Measurements from ENCODE around the gene CTSE.
A peak's percentile ranks its signal among the peaks of the same experiment; 100 is the strongest.
"Not testable (repeated sequence)": the region's sequence is repeated elsewhere in the genome, so short reads cannot be mapped to it uniquely, and the experiment has no call there.

The CTSE gene

GRCh38 chr1:206023695-206024094 is at the start of gene CTSE:
CTSE (minus strand) TSS chr1:206023895; CDS start chr1:206023791, 104 bp downstream.
- no peak for DNase-seq (ENCODE audit: low spot score)

DNA sequence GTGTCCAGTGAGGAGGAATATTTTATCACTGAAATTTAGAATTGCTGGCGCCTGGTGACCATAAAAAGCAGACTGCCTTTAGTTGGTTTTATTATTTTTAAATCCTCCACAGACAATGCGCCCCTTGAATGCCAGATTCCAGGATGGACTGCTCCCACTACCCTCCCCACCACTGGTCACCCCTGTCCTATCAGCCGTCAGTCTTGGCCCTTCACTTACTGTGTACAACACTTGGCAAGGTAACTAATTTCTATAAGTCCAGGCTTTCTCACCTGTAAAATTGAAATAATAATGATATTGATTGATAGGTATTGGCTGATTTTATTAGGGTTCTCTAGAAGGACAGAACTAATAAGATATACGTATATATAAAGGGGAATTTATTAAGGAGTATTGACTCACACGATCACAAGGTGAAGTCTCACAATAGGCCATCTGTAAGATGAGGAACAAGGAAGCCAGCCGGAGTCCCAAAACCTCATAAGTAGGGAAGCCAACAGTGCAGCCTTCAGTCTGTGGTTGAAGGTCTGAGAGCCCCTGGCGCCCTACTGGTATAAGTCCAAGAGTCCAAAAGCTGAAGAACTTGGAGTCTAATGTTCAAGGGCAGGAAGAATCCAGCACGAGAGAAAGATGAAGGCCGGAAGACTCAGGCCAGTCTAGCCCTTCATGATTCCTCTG is 47.1 kb upstream of the CTSE start:
- no peak for DNase-seq (ENCODE audit: low spot score)

- DNase-seq (ENCODE audit: low spot score): no peak
These were observed 44.6 kb upstream of the CTSE start for GRCh38 chr1:206068314-206068713.

GRCh38 chr1:206067486-206068227 is 44.0 kb upstream of the CTSE start:
- DNase-seq (ENCODE audit: low spot score): no peak

DNA sequence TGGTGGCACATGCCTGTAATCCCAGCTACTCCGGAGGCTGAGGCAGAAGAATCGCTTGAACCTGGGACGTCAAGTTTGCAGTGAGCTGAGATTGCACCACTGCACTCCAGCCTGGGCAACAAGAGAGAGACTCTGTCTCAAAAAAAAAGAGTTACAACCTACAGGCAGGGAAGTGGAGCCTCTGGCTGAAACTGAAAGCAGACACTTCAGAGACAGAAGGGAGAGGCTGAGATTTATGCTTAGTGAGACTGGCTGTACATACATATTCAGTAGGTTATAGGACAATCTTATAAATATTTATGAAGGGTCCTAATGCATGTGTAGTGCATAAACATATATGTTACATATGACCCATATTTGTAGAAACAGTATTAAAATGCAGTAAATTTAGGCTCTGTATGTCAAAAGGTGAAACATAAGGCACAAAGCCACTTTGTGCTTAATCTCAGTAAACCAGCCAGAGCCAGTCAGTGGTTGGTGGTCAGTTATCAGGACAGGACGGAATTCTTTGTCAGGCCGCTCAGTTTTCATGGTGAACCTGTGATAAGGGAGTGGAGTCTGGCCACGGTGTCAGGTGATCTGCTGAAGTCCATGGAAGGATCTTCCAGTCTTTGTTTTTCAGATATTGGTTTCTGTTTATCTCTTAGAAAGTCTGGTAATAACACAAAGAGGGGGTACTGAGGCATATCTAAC is 42.9 kb upstream of the CTSE start:
- DNase-seq (ENCODE audit: low spot score): no peak

DNA sequence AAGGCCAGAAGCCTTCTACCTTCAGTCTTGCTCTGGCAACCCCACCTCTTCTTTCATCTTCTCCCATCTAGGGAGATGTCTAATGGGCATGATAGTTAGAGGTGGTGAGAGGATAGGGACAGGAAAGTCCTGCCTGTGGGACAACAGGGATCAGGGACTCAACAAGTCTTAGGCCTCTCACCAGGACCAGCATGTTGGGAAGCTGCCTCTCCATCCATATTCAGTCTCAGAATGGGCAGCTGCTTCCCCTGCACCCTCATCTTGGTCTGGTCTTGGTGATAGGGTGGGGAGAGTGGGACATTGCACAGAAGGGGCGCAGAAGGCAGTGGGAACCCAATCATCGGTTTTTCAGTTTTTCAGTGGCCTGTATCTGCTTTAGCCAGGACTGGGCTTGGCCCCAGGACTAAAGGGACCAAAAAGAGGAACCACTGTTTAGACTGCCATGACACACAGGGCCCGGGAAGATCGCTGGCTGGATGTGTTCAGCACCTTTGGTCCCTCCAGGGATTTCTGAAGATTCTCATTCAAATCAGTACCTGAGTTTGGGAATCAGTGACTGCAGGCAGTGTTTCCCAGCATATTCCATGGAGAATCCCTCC is 42.0 kb upstream of the CTSE start:
- DNase-seq (ENCODE audit: low spot score): no peak

DNA sequence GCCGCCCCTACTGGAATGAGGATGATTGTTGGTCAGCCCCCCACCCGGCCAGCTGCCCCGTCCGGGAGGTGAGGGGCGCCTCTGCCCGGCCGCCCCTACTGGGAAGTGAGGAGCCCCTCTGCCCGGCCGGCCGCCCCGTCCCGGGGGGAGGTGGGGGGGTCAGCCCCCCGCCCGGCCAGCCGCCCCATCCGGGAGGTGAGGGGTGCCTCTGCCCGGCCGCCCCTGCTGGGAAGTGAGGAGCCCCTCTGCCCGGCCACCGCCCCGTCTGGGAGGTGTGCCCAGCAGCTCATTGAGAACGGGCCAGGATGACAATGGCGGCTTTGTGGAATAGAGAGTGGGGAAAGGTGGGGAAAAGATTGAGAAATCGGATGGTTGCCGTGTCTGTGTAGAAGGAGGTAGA is 40.8 kb upstream of the CTSE start:
- DNase-seq (ENCODE audit: low spot score): not testable (repeated sequence)

DNA sequence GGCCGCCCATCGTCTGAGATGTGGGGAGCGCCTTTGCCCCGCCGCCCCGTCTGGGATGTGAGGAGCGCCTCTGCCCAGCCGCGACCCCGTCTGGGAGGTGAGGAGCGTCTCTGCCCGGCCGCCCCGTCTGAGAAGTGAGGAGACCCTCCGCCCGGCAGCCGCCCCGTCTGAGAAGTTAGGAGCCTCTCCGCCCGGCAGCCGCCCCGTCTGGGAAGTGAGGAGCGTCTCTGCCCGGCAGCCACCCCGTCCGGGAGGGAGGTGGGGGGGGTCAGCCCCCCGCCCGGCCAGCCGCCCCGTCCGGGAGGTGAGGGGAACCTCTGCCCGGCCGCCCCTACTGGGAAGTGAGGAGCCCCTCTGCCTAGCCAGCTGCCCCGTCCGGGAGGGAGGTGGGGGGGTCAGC is 40.3 kb upstream of the CTSE start:
- not testable (repeated sequence) for DNase-seq (ENCODE audit: low spot score)

GRCh38 chr1:206062464-206062863 is 38.8 kb upstream of the CTSE start:
- no peak for DNase-seq (ENCODE audit: low spot score)

GRCh38 chr1:206060844-206061243 is 37.1 kb upstream of the CTSE start:
- DNase-seq (ENCODE audit: low spot score): no peak

- DNase-seq (ENCODE audit: low spot score): no peak
These were observed 35.7 kb upstream of the CTSE start for GRCh38 chr1:206059355-206059915.

DNA sequence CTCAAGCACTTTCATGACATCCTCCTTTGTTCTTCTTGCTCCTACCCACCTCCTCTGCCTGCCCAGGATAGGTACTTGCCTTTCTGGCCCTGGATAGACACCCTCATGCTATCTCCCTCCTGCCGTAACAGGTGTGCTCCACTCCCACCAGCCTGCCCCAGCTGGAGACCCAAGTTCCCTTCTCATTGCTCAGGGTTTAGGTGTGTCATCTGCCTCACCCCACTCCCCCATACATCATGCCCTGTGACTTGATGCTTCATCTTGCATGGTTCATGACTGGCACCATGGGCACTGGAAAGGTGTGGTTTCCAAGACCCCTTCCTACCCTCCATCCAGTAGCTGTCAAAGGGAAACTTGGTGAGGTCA is 35.2 kb upstream of the CTSE start:
- no peak for DNase-seq (ENCODE audit: low spot score)

GRCh38 chr1:206058289-206058926 is 34.7 kb upstream of the CTSE start:
- not testable (repeated sequence) for DNase-seq (ENCODE audit: low spot score)

- DNase-seq (ENCODE audit: low spot score): not testable (repeated sequence)
These were observed 32.1 kb upstream of the CTSE start for GRCh38 chr1:206055639-206056323.

GRCh38 chr1:206055069-206055625 is 31.5 kb upstream of the CTSE start:
- not testable (repeated sequence) for DNase-seq (ENCODE audit: low spot score)

DNA sequence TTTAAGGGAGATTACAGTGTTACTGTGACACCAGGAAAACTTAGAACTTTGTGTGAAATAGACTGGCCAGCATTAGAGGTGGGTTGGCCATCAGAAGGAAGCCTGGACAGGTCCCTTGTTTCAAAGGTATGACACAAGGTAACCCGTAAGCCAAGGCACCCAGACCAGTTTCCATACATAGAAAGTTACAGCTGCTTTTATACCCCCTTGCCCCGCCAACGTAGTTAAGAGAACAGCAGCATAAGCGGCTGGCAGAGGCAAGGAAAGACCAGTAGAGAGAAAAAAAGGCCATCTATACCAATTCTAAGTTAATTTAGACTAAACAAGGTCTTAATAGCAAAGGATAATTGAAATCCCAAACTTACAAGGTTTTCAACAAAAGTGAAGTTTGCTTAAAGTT is 29.9 kb upstream of the CTSE start:
- not testable (repeated sequence) for DNase-seq (ENCODE audit: low spot score)

GRCh38 chr1:206052919-206053610 is 29.4 kb upstream of the CTSE start, which contains the start of gene RHEX:
RHEX (plus strand) TSS chr1:206053173; CDS start chr1:206097829, 44,656 bp downstream.
- not testable (repeated sequence) for DNase-seq (ENCODE audit: low spot score)

DNA sequence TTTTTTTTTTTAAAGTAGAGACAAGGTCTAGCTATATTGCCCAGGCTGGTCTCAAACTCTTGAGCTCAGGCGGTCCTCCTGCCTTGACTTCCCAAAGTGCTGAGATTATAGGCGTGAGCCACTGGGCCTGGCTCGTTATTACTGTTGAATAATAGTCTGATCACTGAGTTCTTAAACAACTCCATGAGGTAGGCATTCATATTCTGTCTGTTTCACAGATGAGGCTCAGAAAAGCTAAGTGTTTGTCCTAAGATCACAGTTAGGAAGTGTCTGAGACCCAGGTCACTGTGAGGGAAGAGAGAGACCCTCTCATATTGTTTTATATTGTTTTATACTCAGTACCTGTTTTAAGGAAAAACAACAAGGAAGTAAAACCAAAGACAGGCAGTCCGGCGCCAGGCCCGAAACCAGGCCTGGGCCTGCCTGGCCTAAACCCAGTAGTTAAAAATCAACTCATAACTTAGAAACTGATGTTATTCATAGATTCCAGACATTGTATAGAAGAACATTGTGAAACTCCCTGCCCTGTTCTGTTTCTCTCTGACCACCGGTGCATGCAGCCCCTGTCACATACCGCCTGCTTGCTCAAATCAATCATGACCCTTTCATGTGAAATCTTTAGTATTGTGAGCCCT is 28.7 kb upstream of the CTSE start:
- DNase-seq (ENCODE audit: low spot score): not testable (repeated sequence)

DNA sequence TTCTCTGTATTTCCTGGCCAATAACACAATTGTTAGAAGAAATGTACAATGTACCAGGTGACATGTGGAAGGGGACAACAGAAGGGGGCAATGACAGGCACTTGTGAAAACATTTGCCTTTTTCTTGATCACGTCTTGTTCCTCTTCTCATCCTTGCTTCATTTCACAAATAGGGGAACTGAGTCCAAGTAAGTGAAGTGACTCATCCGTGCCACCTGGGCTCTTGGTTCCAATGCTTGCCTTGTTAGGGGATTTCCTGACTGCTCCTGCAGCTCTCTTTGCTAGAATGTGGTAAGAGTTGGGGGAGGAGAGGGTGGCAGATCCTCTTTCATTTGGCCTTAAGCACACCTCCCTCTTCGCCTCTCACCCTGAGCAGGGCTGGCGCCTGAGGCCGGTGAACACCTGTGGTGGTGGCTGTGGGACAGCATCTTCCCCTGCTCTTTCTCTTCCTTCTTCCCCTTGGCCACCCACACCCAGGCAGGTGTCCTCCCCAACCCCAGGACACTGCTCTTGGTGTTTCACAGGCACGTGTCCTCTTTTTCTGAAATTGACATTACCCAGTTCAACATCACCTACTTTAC is 27.1 kb upstream of the CTSE start:
- peak; percentile 66 for DNase-seq (ENCODE audit: low spot score)

All from germinal center (tissue), 1 donor.